Measurements from ENCODE around the gene CACHD1. TPM values are rescaled to one million over a fixed set of nuclear protein-coding genes. Genes with fewer than 3 reads are reported as not detected.

The CACHD1 gene
- total and polyA plus RNA-seq, 8 donors = 2.9 to 7.1 (median 5.2) TPM

- ATAC-seq (peak in 3 of 4 donors; percentile 34 to 49 (median 49)), DNase-seq (peak in 1 of 6 donors; percentile 12), FAIRE-seq (no peak)
- H3K4me3 ChIP-seq = no peak overlapping the region
- H3K27ac ChIP-seq = no peak overlapping the region
- H3K4me1 ChIP-seq = peaks cover 31 to 78% (median 53%) of the 10 kb centered on the region in 3 donors
- 46 to 56% methylated on average over 3 of the region's 3 CpGs for WGBS, 2 donors
- H3K9me3 ChIP-seq = no peaks in the 10 kb centered on the region
- no peaks in the 10 kb centered on the region for H3K27me3 ChIP-seq
- no peaks in the 10 kb centered on the region for H3K36me3 ChIP-seq
- intact Hi-C loops (cut with DNase I) = loop anchor here in 1 of 3 donors (10.0 kb wide), 1 partner anchor 46 kb away; no protein-coding TSS in a partner anchor
- TF ChIP-seq, protein P1, sequence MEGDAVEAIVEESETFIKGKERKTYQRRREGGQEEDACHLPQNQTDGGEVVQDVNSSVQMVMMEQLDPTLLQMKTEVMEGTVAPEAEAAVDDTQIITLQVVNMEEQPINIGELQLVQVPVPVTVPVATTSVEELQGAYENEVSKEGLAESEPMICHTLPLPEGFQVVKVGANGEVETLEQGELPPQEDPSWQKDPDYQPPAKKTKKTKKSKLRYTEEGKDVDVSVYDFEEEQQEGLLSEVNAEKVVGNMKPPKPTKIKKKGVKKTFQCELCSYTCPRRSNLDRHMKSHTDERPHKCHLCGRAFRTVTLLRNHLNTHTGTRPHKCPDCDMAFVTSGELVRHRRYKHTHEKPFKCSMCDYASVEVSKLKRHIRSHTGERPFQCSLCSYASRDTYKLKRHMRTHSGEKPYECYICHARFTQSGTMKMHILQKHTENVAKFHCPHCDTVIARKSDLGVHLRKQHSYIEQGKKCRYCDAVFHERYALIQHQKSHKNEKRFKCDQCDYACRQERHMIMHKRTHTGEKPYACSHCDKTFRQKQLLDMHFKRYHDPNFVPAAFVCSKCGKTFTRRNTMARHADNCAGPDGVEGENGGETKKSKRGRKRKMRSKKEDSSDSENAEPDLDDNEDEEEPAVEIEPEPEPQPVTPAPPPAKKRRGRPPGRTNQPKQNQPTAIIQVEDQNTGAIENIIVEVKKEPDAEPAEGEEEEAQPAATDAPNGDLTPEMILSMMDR (IDR thresholded peaks at IDR 0.05) = no peak
Observed at GRCh38 chr1:64478594-64479470, 8.9 kb downstream of the CACHD1 start.

DNA sequence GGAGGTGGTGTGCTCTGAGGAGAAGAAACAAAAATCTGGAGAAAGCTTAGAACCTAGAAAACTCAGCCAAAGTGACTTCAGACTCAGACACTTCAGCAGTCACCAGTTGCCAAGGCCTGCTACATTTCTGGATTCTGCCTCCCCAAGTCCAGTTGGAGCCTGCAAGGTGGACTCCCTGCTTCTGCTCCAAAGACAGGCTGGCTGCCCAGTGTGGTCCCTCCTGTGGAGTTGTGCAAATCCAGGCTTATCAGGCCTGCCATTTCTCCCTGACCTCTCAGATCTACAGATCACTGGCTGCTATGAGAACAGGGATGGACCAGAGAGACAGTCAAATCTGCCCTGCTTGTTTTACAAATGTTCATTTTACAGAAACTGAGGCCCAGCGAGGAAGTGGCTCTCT is 9.9 kb downstream of the CACHD1 start:
- WGBS, 2 donors = 91 to 100% methylated on average over 1 of the region's 1 CpG
- Histone ChIP-seq H3K4me3 (no peak overlapping the region), H3K4me1 (peaks cover 26 to 74% (median 49%) of the 10 kb centered on the region in 3 donors), H3K27ac (no peak overlapping the region), H3K9me3 (no peaks in the 10 kb centered on the region), H3K27me3 (no peaks in the 10 kb centered on the region), H3K36me3 (no peaks in the 10 kb centered on the region)
- intact Hi-C loops (cut with DNase I) = loop anchor here in 1 of 3 donors (10.0 kb wide), 1 partner anchor 45 kb away; no protein-coding TSS in a partner anchor
- TF ChIP-seq, protein P1 (IDR thresholded peaks at IDR 0.05) = no peak
- FAIRE-seq (no peak), ATAC-seq (peak in 3 of 4 donors; percentile 17 to 21 (median 18)), DNase-seq (no peak)

DNA sequence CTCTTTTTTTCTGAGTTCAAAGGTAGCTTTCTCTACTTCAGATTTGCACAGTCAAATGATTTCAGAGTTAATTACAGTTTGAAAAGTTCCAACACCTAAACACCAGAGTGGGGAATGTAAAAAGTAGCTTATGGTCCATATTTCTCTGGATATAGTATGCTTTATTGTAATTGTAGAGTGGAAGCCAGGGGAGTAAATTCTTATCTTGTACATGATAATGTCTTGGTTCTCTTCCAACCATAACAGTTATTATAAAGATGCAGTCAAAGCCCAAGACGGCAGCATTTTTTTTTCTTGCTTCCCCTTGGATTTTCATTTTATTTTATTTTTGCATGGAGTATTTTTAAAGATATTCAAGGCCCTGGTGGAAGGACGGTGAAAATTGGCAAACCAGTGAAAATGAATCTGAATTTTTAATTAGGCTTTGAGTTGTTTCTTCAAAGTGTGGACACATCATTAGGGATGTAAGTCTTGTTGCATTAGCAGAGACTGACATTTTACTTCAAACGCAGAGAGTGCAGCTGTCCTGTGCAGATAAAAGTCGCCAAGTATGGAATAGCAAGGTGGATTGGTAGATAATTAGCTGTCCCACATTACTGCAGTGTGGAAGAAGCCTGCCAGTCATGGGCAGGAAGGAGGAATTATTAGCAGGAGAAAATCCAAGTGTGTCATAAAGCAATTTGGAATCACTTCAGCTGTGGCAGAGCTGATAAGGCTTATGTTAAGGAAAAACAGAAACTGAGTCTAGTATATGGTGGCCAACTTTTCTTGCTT is 11.3 kb downstream of the CACHD1 start:
- H3K36me3 ChIP-seq = no peaks in the 10 kb centered on the region
- intact Hi-C loops (cut with DNase I) = no loop called here
- DNase-seq = no peak
- ATAC-seq = no peak
- peaks cover 21 to 63% (median 42%) of the 10 kb centered on the region in 3 donors for H3K4me1 ChIP-seq
- no peaks in the 10 kb centered on the region for H3K9me3 ChIP-seq
- H3K27ac ChIP-seq = no peak overlapping the region
- H3K4me3 ChIP-seq = no peak overlapping the region
- TF ChIP-seq, protein P1 (IDR thresholded peaks at IDR 0.05) = no peak
- FAIRE-seq = no peak
- no peaks in the 10 kb centered on the region for H3K27me3 ChIP-seq
- 27% methylated on average over 4 of the region's 4 CpGs for WGBS, 2 donors

GRCh38 chr1:64482128-64482527 is 12.2 kb downstream of the CACHD1 start:
- no peak for ATAC-seq
- WGBS, 2 donors = 73 to 74% methylated on average over 3 of the region's 3 CpGs
- Histone ChIP-seq H3K4me1 (peaks cover 17 to 53% (median 35%) of the 10 kb centered on the region in 3 donors), H3K27ac (no peak overlapping the region), H3K27me3 (no peaks in the 10 kb centered on the region), H3K4me3 (no peak overlapping the region), H3K9me3 (no peaks in the 10 kb centered on the region), H3K36me3 (no peaks in the 10 kb centered on the region)
- TF ChIP-seq, protein P1 (IDR thresholded peaks at IDR 0.05) = no peak
- DNase-seq = no peak
- FAIRE-seq = no peak
- intact Hi-C loops (cut with DNase I) = no loop called here
